GM21825 (cell line): ENCODE data around the gene USP5.

ENCODE experiments used
- ATAC-seq: cut with Tn5 transposase; IDR thresholded peaks from one replicate; pipeline ENCODE4 v1.9.1; 2021; ENCODE audit warnings: mild to moderate bottlenecking, moderate library complexity; ENCODE audit not compliant: unreplicated experiment

Gene USP5

GRCh38 chr12:6912164-6912935, 60.4 kb downstream of the USP5 start:
- no peak for ATAC-seq

DNA sequence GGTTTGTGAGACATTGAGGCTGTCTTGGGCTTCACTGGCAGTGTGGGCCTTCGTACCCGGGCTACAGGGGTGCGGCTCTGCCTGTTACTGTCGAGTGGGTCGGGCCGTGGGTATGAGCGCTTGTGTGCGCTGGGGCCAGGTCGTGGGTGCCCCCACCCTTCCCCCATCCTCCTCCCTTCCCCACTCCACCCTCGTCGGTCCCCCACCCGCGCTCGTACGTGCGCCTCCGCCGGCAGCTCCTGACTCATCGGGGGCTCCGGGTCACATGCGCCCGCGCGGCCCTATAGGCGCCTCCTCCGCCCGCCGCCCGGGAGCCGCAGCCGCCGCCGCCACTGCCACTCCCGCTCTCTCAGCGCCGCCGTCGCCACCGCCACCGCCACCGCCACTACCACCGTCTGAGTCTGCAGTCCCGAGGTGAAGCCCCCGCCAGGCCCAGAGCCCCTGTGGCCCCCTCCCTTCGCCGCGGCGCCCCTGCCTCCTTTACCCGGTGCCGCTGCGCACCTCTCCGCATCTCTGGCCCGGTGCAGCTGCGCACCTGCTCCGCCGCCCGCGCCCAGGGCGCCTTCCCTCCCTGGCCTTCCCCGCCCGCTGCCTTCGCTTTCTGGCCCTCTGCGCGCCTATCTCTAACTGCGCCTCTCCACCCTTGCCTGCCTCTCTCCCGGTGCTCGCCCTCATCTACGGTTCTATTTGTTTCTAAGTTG, 62.4 kb downstream of the USP5 start, which contains the start of gene ENO2:
TSS of gene ENO2 (plus strand) at position 335 of the 701 bp plus-strand sequence. CDS start 1,253 bp downstream, outside the sequence.
- ATAC-seq, result peak; percentile 73

GRCh38 chr12:6914947-6915788, 63.2 kb downstream of the USP5 start:
- no peak for ATAC-seq

DNA sequence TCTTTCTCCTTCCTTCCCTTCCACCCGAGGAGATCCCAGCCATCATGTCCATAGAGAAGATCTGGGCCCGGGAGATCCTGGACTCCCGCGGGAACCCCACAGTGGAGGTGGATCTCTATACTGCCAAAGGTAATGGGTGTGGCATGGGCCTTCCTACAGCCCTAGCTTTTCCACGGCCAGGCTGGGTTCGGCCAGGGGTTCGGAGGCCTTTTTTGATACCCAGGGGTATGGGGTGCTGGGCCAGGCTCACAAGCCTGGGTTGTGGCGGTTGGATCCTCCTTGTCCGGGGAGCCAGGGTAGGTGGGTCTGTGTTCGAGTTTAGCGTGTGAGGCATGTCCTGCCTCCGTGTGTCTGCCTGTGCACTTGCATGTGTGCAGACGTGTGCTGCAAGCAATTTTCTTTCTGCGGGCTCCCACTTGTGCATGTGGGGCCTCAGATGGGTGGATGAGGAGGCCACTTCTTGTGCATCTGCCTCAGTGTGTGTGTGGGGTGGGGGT, 63.9 kb downstream of the USP5 start:
- ATAC-seq, result no peak
